Bronchial epithelial cell (primary cell): ENCODE data around the gene CENPU. TPM values are rescaled to one million over a fixed set of nuclear protein-coding genes. Genes with fewer than 3 reads are reported as not detected.
"Not testable (repeated sequence)": the region's sequence is repeated elsewhere in the genome, so short reads cannot be mapped to it uniquely, and the experiment has no call there.

ENCODE experiments used
- DNase-seq: peaks from one replicate; pipeline ENCODE4 v3.0.0-alpha.2; 2010; ENCODE audit warnings: low read depth
- FAIRE-seq: peaks from 2 replicates; lab custom pipeline; 2011; peaks lifted over from hg19 to GRCh38; lab: Jason Lieb, UNC
- H3K27me3 ChIP-seq: 2 replicates; pipeline ENCODE4 v1.5.1; 2011; ENCODE audit warnings: low read length; ENCODE audit not compliant: control insufficient read depth, insufficient read depth
- H3K36me3 ChIP-seq: 2 replicates; pipeline ENCODE4 v1.5.1; 2011; ENCODE audit warnings: low read length; ENCODE audit not compliant: control insufficient read depth, insufficient read depth
- H3K4me3 ChIP-seq: 2 replicates; pipeline ENCODE4 v1.5.1; 2011; ENCODE audit warnings: mild to moderate bottlenecking, low read depth, low read length, control low read depth
- total RNA-seq: library from RNA; depleted of rRNA; stranded (reverse); fragments of >200 nt; gene quantifications from 2 replicates; pipeline ENCODE4 v1.2.1, GENCODE V29; 2014
- TF ChIP-seq, protein P1 (sequence below): IDR thresholded peaks from 2 replicates; pipeline ENCODE4 v1.5.1; 2011; ENCODE audit warnings: mild to moderate bottlenecking, moderate library complexity, low read length, control low read depth, inconsistent platforms; ENCODE audit not compliant: insufficient read depth, severe bottlenecking

The CENPU gene
- total RNA-seq, 1 donor from 2014 or later: 2.1 TPM

DNA sequence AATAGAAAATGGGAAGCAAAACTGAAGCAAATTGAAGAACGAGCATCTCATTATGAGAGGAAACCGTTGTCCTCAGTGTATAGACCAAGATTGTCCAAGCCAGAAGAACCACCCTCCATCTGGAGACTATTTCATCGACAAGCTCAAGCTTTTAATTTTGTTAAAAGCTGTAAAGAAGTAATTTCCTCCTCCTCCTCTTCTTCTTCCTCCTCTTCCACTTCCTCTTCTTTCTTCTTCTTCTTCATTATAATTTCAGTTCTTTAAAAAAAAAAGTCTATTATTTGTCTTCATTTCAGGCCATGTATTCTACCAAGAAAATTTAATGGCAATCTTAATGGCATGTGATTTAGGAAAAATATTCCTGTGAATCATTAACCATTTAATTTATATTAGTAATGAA, 76.8 kb downstream of the CENPU start:
- Histone ChIP-seq H3K4me3 (no peak overlapping the region), H3K36me3 (no peaks in the 10 kb centered on the region), H3K27me3 (no peaks in the 10 kb centered on the region)
- DNase-seq: no peak
- TF ChIP-seq, protein P1, sequence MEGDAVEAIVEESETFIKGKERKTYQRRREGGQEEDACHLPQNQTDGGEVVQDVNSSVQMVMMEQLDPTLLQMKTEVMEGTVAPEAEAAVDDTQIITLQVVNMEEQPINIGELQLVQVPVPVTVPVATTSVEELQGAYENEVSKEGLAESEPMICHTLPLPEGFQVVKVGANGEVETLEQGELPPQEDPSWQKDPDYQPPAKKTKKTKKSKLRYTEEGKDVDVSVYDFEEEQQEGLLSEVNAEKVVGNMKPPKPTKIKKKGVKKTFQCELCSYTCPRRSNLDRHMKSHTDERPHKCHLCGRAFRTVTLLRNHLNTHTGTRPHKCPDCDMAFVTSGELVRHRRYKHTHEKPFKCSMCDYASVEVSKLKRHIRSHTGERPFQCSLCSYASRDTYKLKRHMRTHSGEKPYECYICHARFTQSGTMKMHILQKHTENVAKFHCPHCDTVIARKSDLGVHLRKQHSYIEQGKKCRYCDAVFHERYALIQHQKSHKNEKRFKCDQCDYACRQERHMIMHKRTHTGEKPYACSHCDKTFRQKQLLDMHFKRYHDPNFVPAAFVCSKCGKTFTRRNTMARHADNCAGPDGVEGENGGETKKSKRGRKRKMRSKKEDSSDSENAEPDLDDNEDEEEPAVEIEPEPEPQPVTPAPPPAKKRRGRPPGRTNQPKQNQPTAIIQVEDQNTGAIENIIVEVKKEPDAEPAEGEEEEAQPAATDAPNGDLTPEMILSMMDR: no peak
- no peak for FAIRE-seq

DNA sequence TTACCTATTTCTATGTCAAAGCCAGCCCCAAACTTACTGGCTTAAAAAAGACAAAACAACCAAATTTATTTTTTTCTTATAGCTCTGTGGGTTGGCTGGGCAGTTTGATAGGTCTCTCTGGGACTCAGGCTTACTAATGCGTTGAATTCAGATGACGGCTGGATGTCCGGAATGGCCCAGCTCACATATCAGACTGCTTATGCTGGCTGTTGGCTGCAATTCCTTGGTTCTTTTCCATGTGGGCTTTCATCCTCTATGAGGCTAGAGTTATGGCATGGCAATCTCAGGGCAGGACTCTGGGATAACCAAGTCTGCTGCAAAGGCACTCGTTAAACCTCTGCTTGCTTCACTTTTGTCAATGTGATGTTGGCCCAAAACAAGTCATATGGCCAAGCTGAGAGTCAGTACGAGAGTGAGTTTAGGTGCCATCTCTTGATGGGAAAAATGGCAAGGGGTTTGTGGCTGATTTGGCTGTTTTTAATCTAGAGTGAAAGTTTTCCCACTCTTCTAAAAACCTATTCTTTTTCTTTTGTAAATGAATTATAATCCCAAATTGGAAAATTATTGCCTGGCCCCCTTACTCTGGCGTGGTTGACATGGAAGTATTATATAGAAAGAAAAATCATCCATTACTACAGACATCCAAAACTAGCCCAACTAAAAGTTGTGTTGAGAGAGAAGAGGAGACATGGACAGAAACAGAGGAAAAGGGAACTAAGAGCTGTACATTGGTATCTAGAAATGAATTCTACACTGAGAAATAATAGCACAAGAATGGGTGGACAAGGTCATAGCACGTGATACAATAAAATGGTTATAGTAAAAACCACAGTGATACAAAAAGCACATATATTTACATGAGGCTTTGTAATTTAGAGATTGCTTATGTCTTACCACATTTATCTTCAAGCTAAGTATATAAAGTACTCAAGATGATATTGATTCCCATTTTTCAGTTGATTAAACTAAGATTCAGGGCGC, 77.7 kb downstream of the CENPU start:
- peak; percentile 23 for FAIRE-seq

DNA sequence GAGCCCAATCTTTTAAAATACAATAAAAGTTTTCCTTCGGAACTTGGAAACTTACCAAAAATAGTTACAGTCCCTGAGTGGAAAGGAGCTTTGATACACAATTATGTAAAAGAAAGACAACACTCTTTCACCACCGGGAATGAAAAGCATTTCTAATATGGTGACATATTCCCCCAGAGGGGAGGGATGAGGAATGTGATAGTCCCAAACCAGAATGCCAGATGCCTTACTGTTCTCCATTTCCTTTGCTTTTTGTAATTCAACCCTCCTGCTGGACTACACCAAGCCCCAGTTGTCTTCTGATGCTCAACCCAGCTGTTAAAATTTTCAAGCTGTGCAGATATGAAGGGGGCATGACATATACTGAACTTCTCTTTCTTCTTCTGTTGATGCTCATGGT, 80.2 kb downstream of the CENPU start:
- H3K4me3 ChIP-seq: no peak overlapping the region
- FAIRE-seq (no peak), DNase-seq (no peak)
- H3K27me3 ChIP-seq: no peaks in the 10 kb centered on the region
- H3K36me3 ChIP-seq: no peaks in the 10 kb centered on the region
- TF ChIP-seq, protein P1: no peak

More for the DNA sequence above, 77.7 kb downstream of the CENPU start:
- Histone ChIP-seq H3K4me3 (no peak overlapping the region), H3K36me3 (no peaks in the 10 kb centered on the region), H3K27me3 (no peaks in the 10 kb centered on the region)
- DNase-seq: no peak
- TF ChIP-seq, protein P1: no peak

DNA sequence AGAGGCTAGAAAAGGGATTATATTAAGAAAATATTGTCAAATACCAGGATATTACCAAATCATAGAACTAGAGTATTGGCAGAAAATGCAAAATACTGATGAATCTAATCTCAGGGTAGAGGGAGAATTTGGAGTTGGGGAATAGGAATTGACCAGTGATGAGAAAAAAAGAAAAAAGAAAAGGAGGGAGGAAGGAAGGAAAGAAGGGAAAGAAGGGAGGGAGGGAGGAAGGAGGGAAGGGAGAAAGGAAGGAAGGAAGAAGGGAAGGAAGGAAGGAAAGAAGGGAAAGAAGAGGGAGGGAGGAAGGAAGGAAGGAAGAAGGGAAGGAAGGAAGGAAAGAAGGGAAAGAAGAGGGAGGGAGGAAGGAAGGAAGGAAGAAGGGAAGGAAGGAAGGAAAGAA, 81.2 kb downstream of the CENPU start:
- FAIRE-seq: not testable (repeated sequence)

DNA sequence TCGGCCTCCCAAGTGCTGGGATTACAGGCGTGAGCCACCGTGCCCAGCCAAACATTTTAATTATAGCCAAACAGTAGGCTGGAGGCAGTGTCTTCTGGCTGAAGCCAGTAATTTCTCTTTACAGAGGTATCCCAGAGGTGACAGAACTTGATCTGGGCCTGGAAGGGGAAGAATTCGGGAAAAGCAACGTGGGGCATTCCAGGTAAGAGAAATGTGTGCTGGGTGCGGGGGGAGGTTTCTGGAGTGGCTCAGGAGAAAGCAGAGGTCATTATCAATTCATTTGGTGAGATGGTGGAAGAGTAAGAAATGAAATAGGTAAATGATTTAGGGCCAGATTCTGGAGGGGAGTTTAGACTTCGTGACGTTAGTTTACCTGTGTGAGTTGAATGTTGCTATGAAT, 82.0 kb downstream of the CENPU start:
- DNase-seq (no peak), FAIRE-seq (no peak)
- TF ChIP-seq, protein P1: no peak

More for the DNA sequence above, 81.2 kb downstream of the CENPU start:
- not testable (repeated sequence) for H3K4me3 ChIP-seq, H3K27me3 ChIP-seq, H3K36me3 ChIP-seq, DNase-seq

DNA sequence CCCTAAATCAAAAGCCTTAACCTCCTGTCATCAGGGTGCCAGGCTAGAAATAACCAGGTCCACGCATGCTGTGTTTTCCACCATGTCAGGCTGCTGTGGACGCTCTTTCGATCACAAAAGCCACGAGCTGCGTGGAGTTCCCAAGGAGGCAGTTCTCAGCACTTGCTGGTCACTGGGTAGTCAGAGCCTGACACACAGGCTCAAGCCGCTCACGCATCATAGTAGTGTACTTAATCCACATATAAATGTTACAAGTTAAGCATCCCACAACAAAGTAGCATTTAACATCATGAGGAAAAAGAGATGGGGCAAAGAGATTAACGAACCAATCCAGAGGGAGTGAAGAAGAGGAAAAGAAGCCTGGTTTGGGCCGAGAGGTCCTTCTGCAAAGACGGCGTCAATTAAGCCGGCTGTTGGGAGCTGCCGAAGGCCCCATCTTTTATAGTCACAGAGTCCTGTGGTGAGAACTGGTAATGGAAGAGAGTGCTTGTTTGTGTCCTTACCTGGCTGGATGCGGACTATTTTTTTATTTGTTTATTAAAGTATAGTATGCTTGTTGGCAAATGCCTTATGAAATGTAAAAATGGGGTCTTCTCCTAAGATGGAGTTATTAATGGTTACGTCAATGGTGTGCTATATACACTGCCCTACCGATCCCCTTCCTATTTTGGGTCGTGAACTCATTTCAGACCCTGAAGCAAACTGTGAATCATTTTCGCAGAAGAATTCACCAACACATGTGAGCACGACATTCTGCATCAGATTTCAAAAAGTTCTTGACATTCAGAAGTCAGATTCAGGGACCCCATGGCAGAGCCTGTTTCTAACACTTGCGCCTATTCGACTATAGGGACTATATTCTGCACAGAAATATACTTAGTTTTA, 83.7 kb downstream of the CENPU start:
- DNase-seq (peak; percentile 56), FAIRE-seq (no peak)
- no peaks in the 10 kb centered on the region for H3K27me3 ChIP-seq

More for the DNA sequence above, 82.0 kb downstream of the CENPU start:
- no peaks in the 10 kb centered on the region for H3K27me3 ChIP-seq
- H3K36me3 ChIP-seq: no peaks in the 10 kb centered on the region
- no peak overlapping the region for H3K4me3 ChIP-seq

More for the DNA sequence above, 83.7 kb downstream of the CENPU start:
- Histone ChIP-seq H3K36me3 (no peaks in the 10 kb centered on the region), H3K4me3 (peak overlapping the region; percentile 65)
- TF ChIP-seq, protein P1: no peak
